ENCODE data around the gene KCNA3. TPM values are rescaled to one million over a fixed set of nuclear protein-coding genes. Genes with fewer than 3 reads are reported as not detected.

Gene KCNA3
- under 1 TPM in 2 of 4 donors, not detected in 2; 0.18 to 0.20 TPM for total RNA-seq

DNA sequence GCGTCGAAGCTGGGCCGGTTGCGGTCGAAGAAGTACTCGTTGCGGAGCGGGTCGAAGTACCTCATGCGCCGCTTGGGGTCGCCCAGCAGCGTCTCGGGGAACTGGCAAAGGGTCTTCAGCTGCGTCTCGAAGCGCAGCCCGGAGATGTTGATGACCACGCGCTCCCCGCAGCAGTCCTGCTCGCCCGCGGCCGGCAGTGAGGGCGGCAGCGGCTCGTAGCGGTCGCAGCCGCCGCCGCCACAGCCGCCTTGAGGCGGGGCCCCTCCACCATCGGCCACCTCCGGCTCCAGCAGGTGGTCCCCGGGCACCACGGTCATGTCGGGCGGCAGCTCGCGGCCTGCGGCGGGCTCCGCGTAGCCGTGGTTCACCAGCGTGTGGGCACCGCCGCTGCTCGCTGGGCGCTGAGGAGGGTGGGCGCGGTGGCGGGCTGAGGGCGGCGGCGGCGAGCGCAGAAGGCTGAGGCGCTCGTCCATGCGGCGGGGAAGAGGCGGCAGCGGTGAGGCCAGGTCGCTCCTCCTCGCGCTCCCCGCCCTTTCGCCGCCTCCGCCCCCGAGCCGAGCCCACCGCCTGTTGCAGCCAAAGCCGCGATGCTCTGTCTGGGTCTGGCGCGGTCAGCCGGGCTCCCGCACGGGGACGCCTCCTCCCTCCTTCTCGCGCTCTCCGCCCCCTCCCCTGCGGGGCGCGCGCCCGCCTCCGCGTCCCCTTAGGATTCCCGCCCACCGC lies at the start of gene KCNA3:
Gene KCNA3, minus strand, starts transcription at position 604 of the 723 bp plus-strand sequence. Its CDS starts 131 bp downstream, at position 473.
- ATAC-seq, result no peak
- Histone ChIP-seq H3K4me1 (no peaks in the 10 kb centered on the region), H3K36me3 (no peaks in the 10 kb centered on the region), H3K27ac (no peak within 1 kb of the TSS), H3K4me3 (peak within 1 kb of the TSS; percentile 46 to 53 (median 50)), H3K9me3 (no peaks in the 10 kb centered on the region), H3K27me3 (peaks cover 24 to 45% (median 44%) of the 10 kb centered on the region in 3 donors)
- in situ Hi-C loops (cut with MboI; ENCODE audit: low sequenced_read_pairs in 4 of 4) (no loop called here), intact Hi-C loops (cut with DNase I; ENCODE audit: low total_unique reads) (loop anchor here (5.0 kb wide), 1 partner anchor 42 kb away; no protein-coding TSS in a partner anchor)
- DNase-seq, result no peak
- TF ChIP-seq POLR2A (IDR thresholded peaks at IDR 0.05), result no peak
- TF ChIP-seq, protein P1, sequence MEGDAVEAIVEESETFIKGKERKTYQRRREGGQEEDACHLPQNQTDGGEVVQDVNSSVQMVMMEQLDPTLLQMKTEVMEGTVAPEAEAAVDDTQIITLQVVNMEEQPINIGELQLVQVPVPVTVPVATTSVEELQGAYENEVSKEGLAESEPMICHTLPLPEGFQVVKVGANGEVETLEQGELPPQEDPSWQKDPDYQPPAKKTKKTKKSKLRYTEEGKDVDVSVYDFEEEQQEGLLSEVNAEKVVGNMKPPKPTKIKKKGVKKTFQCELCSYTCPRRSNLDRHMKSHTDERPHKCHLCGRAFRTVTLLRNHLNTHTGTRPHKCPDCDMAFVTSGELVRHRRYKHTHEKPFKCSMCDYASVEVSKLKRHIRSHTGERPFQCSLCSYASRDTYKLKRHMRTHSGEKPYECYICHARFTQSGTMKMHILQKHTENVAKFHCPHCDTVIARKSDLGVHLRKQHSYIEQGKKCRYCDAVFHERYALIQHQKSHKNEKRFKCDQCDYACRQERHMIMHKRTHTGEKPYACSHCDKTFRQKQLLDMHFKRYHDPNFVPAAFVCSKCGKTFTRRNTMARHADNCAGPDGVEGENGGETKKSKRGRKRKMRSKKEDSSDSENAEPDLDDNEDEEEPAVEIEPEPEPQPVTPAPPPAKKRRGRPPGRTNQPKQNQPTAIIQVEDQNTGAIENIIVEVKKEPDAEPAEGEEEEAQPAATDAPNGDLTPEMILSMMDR (IDR thresholded peaks at IDR 0.05 in 4 of 5, conservative IDR thresholded peaks at IDR 0.05 in 1 of 5), result no peak

DNA sequence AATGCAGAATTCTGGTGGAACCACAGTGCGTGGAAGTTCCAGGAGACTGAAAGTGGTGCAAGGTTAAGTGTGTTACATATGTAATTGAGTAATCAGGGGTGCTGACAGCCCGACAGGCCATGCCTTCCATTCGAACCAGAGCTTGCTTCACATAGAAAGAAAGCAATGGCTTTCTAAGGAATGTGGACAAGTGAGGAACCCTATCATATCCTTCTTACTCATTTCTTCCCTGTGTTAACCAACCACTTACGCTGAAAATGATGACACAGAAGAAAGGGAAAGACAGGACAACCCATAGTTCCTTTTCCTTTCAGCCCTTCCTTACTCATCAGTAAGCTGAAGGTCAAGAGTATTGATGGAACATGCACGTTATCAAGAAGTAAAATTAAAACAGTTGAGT lies 48.1 kb upstream of the KCNA3 start:
- intact Hi-C loops (cut with DNase I; ENCODE audit: low total_unique reads) (no loop called here), in situ Hi-C loops (cut with MboI; ENCODE audit: low sequenced_read_pairs in 4 of 4) (no loop called here)
- no peaks in the 10 kb centered on the region for H3K4me1 ChIP-seq
- H3K36me3 ChIP-seq, result no peaks in the 10 kb centered on the region
- TF ChIP-seq, protein P1 (IDR thresholded peaks at IDR 0.05 in 4 of 5, conservative IDR thresholded peaks at IDR 0.05 in 1 of 5), result no peak
- TF ChIP-seq POLR2A (IDR thresholded peaks at IDR 0.05), result no peak
- no peak for DNase-seq
- H3K27me3 ChIP-seq, result peaks cover 0 to 3% (median 0%) of the 10 kb centered on the region in 3 donors
- no peaks in the 10 kb centered on the region for H3K9me3 ChIP-seq
- no peak overlapping the region for H3K27ac ChIP-seq
- ATAC-seq, result no peak
- H3K4me3 ChIP-seq, result no peak overlapping the region

DNA sequence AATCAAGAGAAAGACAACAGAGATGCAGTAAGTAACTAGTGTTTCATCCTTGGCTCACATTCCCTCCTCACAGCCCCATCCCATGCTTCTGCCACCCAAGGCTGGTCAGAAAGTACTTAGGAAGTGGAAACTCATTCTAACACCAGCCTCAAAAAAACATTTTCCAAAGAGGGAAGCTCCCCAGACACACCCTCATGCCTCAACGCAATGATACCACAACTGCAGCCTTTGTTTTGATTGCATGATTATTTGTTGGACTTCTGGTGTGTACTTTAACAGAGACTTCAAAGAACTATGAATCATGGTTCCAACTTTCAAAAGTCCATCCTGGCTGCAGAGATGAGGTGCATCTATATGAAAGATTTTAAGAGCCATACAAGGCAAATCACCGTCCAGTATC lies 45.2 kb upstream of the KCNA3 start:
- TF ChIP-seq, protein P1 (IDR thresholded peaks at IDR 0.05 in 4 of 5, conservative IDR thresholded peaks at IDR 0.05 in 1 of 5), result no peak
- TF ChIP-seq POLR2A (IDR thresholded peaks at IDR 0.05), result no peak
- Histone ChIP-seq H3K9me3 (no peaks in the 10 kb centered on the region), H3K4me1 (no peaks in the 10 kb centered on the region), H3K27ac (no peak overlapping the region), H3K4me3 (no peak overlapping the region), H3K36me3 (no peaks in the 10 kb centered on the region), H3K27me3 (peaks cover 0 to 3% (median 0%) of the 10 kb centered on the region in 3 donors)
- in situ Hi-C loops (cut with MboI; ENCODE audit: low sequenced_read_pairs in 4 of 4) (no loop called here), intact Hi-C loops (cut with DNase I; ENCODE audit: low total_unique reads) (no loop called here)
- DNase-seq (no peak), ATAC-seq (no peak)

DNA sequence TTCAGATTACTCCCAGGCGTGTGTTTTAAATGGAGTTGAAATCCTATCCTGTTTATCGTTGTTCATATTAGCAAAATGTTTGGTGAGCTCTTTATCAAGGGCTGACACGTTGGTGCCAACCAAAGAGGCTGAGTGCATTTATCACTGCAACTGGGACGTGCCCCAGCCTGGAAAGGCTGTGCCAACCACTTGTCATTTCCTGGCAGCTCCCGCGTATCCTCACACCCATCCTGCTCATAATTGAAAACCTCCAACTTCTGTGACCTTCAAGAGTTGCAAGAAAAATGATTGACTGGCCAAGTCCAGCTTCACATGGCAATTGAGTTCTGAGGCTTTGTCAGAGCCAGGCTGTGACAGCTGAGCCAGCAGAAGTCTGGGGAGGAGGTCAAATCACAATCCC lies 43.7 kb upstream of the KCNA3 start:
- TF ChIP-seq, protein P1 (IDR thresholded peaks at IDR 0.05 in 4 of 5, conservative IDR thresholded peaks at IDR 0.05 in 1 of 5), result no peak
- in situ Hi-C loops (cut with MboI; ENCODE audit: low sequenced_read_pairs in 4 of 4) (no loop called here), intact Hi-C loops (cut with DNase I; ENCODE audit: low total_unique reads) (no loop called here)
- H3K27ac ChIP-seq, result no peak overlapping the region
- ATAC-seq (no peak), DNase-seq (no peak)
- no peak overlapping the region for H3K4me3 ChIP-seq
- H3K4me1 ChIP-seq, result no peaks in the 10 kb centered on the region
- H3K9me3 ChIP-seq, result no peaks in the 10 kb centered on the region
- H3K36me3 ChIP-seq, result no peaks in the 10 kb centered on the region
- H3K27me3 ChIP-seq, result peaks cover 0 to 3% (median 0%) of the 10 kb centered on the region in 3 donors
